ENCODE measurements around the gene NPC1.
A peak's percentile ranks its signal among the peaks of the same experiment; 100 is the strongest.
"Not testable (repeated sequence)": the region's sequence is repeated elsewhere in the genome, so short reads cannot be mapped to it uniquely, and the experiment has no call there.

Gene NPC1

GRCh38 chr18:23608211-23608610, 21.9 kb upstream of the NPC1 start:
- no peak for DNase-seq

DNA sequence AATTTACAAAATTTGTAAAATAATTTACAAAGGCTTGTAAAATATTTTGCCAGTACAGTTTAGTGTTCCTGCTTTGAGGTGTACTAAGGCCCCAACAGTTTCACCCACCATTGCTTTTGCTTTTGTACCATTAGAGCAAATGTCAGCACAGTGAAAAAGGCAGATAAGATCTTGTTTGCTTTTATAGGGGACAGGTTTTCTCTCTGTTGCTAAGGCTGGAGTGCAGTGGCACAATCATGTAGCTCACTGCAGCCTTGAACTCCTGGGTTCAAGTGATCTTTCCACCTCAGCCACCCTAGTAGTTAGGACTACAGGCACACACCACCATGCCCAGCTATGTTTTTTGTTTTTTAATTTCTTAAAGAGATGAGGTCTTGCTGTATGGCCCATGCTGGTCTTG, 19.6 kb upstream of the NPC1 start:
- no peak for DNase-seq

GRCh38 chr18:23599809-23600208, 13.5 kb upstream of the NPC1 start:
- DNase-seq = no peak

GRCh38 chr18:23596183-23596582, 9.9 kb upstream of the NPC1 start:
- DNase-seq = no peak

DNA sequence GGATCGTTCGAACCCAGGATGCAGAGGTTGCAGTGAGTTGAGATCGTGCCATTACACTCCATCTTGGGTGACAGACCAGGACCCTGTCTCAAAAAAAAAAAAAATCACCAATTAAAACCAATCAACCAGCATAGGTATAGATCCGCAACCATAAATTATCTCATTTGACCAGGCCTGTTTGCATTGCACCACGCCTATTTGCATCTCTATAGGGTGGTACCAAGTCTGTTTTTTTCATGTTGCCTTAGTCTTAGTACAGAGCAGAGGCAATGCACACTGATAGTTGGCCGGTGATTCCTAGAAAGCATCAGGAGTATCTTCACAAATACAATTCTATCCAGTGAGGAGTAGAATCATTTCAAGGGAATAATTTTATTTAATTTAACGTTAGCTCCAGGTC, 9.3 kb upstream of the NPC1 start:
- DNase-seq = no peak

DNA sequence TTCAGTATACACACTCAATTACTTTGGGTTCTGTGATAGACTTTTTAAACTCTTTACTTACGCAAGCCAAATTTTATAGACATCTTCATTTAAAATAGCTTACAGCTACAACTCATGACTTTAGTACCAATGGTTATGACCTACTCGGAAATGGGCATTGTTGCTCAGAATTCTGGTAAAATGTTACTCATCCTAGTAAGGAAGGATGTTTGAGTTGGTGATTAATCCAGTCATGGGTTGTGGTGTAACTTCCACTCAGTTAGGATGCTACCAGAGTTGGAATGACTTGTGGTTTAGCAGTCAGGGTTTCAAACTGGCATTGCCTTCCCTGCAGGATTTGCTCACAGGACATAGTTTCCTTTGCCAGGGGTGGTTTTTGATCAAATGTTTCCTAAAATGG, 7.4 kb upstream of the NPC1 start:
- no peak for DNase-seq

DNA sequence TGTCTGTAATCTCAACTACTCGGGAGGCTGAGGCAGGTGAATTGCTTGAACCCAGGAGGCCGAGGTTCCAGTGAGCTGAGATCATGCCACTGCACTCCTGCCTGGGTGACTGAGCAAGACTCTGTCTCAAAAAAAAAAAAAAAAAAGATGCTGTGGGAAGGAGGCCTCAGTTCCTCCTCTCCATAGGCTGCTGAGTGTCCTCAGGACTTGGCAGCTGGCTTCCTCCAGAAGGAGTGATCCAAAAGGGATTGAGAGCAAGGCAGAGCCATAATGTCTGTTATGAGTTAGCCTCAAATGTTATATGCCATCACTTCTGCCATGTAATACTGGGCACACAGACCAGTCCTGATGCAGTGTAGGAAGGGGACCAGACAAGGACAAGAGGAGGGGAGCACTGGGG, 6.6 kb upstream of the NPC1 start:
- no peak for DNase-seq

GRCh38 chr18:23591011-23591410, 4.7 kb upstream of the NPC1 start:
- no peak for DNase-seq

DNA sequence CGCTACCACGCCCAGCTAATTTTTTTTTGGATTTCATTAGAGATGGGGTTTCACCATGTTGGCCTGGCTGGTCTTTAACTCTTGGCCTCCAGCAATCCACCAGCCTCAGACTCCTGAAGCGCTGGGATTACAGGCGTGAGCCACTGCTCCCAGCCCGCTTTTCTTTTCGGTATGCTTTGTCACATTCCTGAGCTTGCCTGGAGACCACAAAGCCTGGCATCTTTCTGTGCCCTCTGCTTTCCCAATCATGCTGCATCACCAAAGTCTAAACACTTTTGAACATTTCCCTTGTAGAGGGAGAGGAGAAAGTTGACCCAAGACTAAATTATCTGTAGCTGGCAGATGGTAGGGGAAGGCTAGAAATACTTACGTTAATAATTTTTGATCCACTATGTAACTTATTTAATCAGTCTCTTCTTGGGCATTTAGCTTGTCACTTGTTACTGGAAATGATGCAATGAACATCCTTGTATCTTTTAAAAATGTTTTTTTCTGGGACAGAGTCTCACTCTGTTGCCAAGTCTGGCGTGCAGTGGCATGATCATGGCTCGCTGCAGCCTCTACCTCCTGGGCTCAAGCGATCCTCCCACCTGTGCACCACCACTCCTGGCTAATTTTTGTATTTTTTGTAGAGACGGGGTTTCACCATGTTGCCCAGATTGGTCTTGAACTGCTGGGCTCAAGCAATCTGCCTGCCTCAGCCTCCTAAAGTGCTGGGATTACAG, 2.7 kb upstream of the NPC1 start:
- DNase-seq = no peak

GRCh38 chr18:23587220-23587642, 925 bp upstream of the NPC1 start:
- DNase-seq = no peak

DNA sequence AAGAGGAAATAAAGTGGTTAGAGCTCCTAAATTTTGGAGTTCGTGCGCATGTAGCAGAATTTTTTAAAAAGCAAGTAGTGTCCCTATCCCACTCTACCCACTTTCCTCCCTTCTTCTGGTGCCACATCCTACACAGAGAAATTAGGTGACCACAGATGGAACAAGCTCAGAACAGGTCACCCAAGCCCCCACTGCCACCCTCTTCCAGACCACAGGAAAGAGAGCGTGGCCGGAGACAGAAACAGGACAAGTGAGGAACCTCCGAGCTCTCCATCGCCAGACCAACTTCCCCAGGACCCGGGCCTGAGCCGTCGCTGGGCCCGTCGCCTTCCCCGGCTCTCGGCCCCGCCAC, 433 bp downstream of the NPC1 start:
- DNase-seq = no peak

- DNase-seq = peak; percentile 4
Observed at GRCh38 chr18:23585007-23585871, 1.1 kb downstream of the NPC1 start.

- DNase-seq = no peak
Observed at GRCh38 chr18:23584019-23584983, 2.0 kb downstream of the NPC1 start.

DNA sequence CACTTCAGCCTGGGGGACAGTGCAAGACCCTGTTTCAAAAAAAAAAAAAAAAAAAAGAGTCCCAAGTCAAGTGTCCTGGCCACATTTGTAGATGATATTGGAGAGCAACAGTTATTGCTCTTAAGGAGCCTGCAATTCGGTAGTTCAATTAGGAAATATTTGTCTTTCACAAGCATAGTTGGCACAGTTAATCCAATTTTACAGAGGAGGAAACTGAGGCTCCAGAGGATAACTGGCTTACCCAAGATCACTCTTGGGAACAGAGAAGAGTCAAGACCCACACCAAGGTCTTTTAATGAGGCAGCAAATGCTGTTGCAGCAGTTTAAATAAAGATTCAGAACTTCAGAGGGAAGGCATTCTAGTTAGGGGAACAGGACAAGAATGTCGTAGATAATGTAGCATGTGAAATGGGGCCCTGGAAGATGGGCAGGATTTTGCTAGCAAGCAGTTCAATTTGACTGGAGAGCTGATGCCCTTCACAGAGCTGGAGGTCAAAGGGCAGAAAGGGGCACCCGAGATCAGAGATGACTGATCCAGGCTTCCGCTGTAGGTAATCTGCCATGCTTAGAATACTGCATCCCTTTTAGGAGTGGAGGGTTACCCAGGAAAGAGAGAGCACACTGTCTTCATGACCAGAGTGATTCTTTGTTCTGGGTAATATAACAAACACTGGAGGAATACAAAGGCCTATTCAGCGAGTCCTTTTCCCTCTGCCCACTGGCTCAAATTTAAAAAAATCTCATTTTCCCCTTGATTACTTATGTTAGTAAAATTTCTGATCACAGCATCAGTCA, 3.0 kb downstream of the NPC1 start:
- DNase-seq = no peak

DNA sequence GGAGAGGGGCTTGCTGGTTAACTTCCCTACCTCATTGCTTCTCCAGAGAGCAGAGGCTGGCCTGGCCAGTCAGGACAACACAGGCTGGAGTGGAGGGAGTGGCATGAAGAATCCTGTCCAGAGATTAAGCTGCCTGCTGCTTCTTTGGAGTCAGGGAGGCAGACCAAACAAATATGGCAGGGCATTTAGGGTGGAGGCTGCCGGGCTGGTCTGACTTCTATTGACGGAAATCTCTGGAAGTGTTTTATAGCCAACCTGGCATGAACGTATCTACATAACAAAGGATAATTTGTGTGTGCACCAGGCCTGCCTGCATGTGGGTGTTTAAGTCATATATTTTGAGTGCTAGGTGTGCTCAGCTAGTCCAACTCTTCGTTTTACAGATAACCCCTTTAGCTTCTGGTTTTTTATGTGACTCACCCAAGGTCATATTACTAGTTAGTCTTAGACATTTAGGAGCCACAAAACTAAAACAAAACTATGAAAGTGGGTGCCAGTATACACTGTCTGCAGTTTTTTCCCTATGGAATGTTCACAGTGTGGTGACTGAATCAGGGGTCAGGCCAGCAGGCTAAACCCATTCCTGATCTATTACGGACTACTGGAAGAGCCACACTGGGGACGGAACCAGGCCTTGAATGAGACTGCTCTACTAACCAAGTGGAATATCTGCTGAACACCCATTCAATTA, 5.5 kb downstream of the NPC1 start:
- DNase-seq = no peak

DNA sequence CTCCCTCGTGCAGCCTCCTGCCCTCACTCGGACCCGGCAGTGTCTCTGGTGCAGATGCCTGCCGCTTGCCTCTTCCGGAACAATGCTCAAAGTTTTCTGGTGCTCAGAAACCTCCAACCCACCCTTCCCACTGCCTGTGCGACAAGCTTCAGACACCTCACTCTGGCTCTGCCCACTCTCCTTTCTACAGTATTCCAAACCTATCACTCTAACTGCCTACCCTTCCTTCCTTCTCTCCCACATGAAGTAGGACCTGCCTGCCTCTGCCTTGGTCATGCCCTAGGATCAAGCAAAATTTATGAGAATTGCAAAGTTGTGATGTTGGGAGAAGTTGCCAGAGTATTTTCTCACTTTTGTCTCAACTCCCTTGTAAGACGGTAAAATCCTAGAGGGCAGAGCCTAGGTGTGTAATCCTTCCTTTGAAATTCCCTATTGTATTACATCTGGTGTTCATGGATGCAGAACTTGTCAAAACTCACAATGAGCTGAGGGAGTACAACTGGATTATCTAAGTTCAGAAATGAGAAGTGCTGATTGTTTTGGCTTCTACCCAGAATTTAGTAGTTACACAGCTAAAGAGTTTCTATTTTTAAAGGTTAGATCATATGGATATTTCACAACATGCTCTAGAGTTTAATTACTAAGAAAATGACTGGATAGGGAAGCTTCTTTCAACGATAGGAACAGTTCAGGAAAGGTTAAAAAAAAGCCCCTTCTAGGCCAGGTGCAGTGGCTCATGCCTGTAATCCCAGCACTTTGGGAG, 7.2 kb downstream of the NPC1 start:
- DNase-seq = no peak

- DNase-seq = no peak
Observed at GRCh38 chr18:23578067-23578701, 8.1 kb downstream of the NPC1 start.

- DNase-seq = not testable (repeated sequence)
Observed at GRCh38 chr18:23577521-23577920, 8.8 kb downstream of the NPC1 start.

- DNase-seq = no peak
Observed at GRCh38 chr18:23575309-23575651, 11.0 kb downstream of the NPC1 start.

GRCh38 chr18:23574611-23575308, 11.5 kb downstream of the NPC1 start:
- DNase-seq = no peak

Data from T-helper 9 cell (primary cell).